Kidney epithelial cell (primary cell): ENCODE data around the gene CABLES1. TPM values are rescaled to one million over a fixed set of nuclear protein-coding genes. Genes with fewer than 3 reads are reported as not detected.

Experiments
- DNase-seq: peaks from one replicate; pipeline ENCODE4 v3.0.0-alpha.2; 2010; ENCODE audit warnings: low read depth
- H3K27me3 ChIP-seq: 2 replicates; pipeline ENCODE4 v1.6.0; 2011; ENCODE audit warnings: low read length; ENCODE audit not compliant: control insufficient read depth, insufficient read depth
- H3K36me3 ChIP-seq: 2 replicates; pipeline ENCODE4 v1.5.1; 2011; ENCODE audit warnings: low read length; ENCODE audit not compliant: control insufficient read depth, insufficient read depth
- H3K4me3 ChIP-seq: 2 replicates; pipeline ENCODE4 v1.5.1; 2011; ENCODE audit warnings: low read depth, mild to moderate bottlenecking, control low read depth, low read length
- total RNA-seq: library from RNA; depleted of rRNA; stranded (reverse); fragments of >200 nt; gene quantifications from 2 replicates; pipeline ENCODE4 v1.2.3, GENCODE V29; 2015
- TF ChIP-seq, protein P1 (sequence below): IDR thresholded peaks from 2 replicates; pipeline ENCODE4 v1.5.1; 2011; ENCODE audit warnings: mild to moderate bottlenecking, moderate library complexity, low read length, control low read depth, inconsistent platforms; ENCODE audit not compliant: insufficient read depth, poor library complexity, severe bottlenecking

Gene CABLES1
- total RNA-seq, 1 donor from 2014 or later: 9.6 TPM

DNA sequence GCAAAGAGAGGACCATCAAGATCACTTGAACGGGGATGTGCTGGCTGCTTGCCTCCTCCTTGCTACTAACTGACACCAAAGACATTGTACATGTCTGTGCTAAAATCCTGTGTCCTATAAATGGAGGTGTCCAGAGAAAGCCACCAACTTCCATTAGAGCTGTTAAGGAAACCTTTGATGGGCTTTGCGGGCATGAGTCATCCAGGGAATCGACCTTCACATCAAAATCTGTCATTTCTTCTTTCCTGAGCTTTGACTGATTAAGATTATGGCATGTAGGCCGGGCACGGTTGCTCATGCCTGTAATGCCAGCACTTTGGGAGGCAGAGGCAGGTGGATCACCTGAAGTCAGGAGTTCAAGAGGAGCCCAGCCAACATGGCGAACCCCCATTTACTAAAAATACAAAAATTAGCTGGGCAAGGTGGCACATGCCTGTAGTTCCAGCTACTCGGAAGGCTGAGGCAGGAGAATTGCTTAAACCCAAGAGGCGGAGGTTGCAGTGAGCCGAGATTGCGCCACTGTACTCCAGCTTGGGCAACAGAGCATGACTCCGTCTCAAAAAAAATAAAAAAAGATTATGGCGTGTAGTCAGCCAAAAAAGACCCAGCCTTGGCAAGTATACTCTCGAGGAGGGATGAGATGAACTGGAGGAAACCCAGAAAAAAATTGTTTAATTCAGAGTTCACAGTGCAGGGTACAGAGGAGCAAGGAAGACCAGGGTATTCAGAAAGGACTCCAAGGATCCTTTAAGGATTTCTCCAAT lies 115.8 kb downstream of the CABLES1 start:
- Histone ChIP-seq H3K36me3 (peaks cover 1% of the 10 kb centered on the region), H3K27me3 (no peaks in the 10 kb centered on the region), H3K4me3 (no peak overlapping the region)
- no peak for DNase-seq
- TF ChIP-seq, protein P1, sequence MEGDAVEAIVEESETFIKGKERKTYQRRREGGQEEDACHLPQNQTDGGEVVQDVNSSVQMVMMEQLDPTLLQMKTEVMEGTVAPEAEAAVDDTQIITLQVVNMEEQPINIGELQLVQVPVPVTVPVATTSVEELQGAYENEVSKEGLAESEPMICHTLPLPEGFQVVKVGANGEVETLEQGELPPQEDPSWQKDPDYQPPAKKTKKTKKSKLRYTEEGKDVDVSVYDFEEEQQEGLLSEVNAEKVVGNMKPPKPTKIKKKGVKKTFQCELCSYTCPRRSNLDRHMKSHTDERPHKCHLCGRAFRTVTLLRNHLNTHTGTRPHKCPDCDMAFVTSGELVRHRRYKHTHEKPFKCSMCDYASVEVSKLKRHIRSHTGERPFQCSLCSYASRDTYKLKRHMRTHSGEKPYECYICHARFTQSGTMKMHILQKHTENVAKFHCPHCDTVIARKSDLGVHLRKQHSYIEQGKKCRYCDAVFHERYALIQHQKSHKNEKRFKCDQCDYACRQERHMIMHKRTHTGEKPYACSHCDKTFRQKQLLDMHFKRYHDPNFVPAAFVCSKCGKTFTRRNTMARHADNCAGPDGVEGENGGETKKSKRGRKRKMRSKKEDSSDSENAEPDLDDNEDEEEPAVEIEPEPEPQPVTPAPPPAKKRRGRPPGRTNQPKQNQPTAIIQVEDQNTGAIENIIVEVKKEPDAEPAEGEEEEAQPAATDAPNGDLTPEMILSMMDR: no peak

- no peaks in the 10 kb centered on the region for H3K27me3 ChIP-seq
- TF ChIP-seq, protein P1: no peak
- no peak overlapping the region for H3K4me3 ChIP-seq
- H3K36me3 ChIP-seq: no peaks in the 10 kb centered on the region
- no peak for DNase-seq
Measured at GRCh38 chr18:23253630-23254029, 118.3 kb downstream of the CABLES1 start.

- H3K4me3 ChIP-seq: no peak overlapping the region
- no peak for DNase-seq
- TF ChIP-seq, protein P1: no peak
- H3K36me3 ChIP-seq: no peaks in the 10 kb centered on the region
- no peaks in the 10 kb centered on the region for H3K27me3 ChIP-seq
Measured at GRCh38 chr18:23257137-23257536, 121.9 kb downstream of the CABLES1 start.

GRCh38 chr18:23257686-23258565 lies 122.6 kb downstream of the CABLES1 start:
- H3K27me3 ChIP-seq: no peaks in the 10 kb centered on the region
- no peaks in the 10 kb centered on the region for H3K36me3 ChIP-seq
- DNase-seq: no peak
- no peak overlapping the region for H3K4me3 ChIP-seq
- TF ChIP-seq, protein P1: no peak

DNA sequence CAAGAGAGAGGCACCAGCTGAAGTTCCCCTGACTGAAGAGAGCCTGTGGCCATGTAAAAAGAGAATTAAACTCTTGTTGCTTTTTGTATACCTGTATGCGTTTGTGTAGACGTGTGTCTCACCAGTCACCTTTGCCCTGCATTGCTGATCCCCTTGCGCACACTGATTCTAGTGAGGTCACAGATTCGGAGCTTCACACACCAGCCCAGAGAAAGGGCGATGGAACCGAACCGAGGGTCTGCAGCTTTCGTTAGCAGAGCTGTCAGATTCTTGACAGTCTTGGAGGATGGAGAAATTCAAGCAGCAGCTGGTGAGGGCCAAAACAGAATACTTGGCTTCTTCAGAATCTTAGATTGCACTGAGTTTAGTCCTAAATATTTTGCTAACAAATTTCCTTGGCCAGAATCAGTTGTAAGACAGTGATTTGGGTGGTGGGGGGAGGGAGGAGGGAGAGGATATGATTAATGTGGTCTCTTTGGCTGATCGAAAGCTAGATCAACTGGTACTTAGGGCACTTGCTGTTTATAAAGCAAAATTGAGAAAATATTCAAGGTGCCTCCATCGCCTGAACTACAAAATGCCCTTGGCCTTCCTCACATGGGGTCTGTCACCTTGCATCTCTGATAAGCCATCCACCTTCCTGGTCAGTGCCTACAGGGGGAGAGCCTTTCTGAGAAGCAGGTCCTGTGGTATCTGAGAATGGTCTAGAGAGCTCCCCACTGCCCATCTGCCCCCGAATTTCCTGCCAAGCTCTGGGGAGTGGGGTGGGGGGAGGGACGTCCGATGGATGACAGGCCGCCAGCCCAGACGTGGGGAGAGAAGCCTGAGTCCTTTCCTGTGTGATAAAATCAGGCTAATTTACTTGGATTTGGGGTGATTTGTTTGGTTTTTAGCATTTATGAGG lies 123.5 kb downstream of the CABLES1 start:
- no peaks in the 10 kb centered on the region for H3K36me3 ChIP-seq
- DNase-seq: no peak
- H3K27me3 ChIP-seq: no peaks in the 10 kb centered on the region
- TF ChIP-seq, protein P1: no peak
- no peak overlapping the region for H3K4me3 ChIP-seq
